HEK293 (cell line): Measurements from ENCODE around the gene LRBA.

Experiments
- CTCF ChIA-PET: fragments of 350-600 bp; formaldehyde crosslinking; extraction: SDS; loops from one replicate; lab custom pipeline; 2021; ENCODE audit warnings: antibody characterized with exemption; lab: Yijun Ruan, JAX
- POLR2A ChIA-PET: fragments of 300-600 bp; formaldehyde crosslinking; extraction: SDS; loops from one replicate; lab custom pipeline; 2020; ENCODE audit warnings: antibody characterized with exemption, inconsistent platforms; lab: Yijun Ruan, JAX
- H3K27ac ChIP-seq: fragments of 200-500 bp; sonication (Bioruptor generic); 2 replicates; pipeline ENCODE4 v1.5.1; 2014; ENCODE audit warnings: low read depth, low read length, control low read depth, inconsistent platforms; ENCODE audit errors: extremely low read depth
- H3K36me3 ChIP-seq, 2 experiments: fragments of 200-500 bp in 1 of 2; sonication (Bioruptor generic) in 1 of 2; 1 replicate in 1 of 2; 2 replicates in 1 of 2; pipeline ENCODE4 v1.5.1; 2014 to 2017; ENCODE audit warnings: inconsistent platforms in 2 of 2, low read length in 2 of 2; ENCODE audit not compliant: control insufficient read depth in 2 of 2, insufficient read depth in 1 of 2
- H3K4me1 ChIP-seq: fragments of 200-500 bp; sonication (Bioruptor generic); 2 replicates; pipeline ENCODE4 v1.5.1; 2014; ENCODE audit warnings: mild to moderate bottlenecking, low read length, inconsistent platforms; ENCODE audit not compliant: control insufficient read depth, insufficient read depth
- H3K4me3 ChIP-seq: 2 replicates; pipeline ENCODE4 v1.5.1; 2011; ENCODE audit warnings: low read depth, mild to moderate bottlenecking, control low read depth, low read length, moderate library complexity
- H3K9me3 ChIP-seq: fragments of 200-500 bp; sonication (Bioruptor generic); 2 replicates; pipeline ENCODE4 v1.5.1; 2014; ENCODE audit warnings: low read depth, low read length, inconsistent platforms; ENCODE audit not compliant: control insufficient read depth, insufficient read depth
- ATF2 ChIP-seq: fragments of 450-650 bp; formaldehyde crosslinking; IDR thresholded peaks from 2 replicates; pipeline ENCODE4 v1.5.1; 2016; ENCODE audit warnings: missing biosample characterization, missing genetic modification characterization, low read depth
- KLF10 ChIP-seq: fragments of 450-650 bp; IDR thresholded peaks from 2 replicates; pipeline ENCODE4 v1.5.1; 2018; ENCODE audit warnings: missing biosample characterization, mild to moderate bottlenecking, missing genetic modification characterization
- KLF7 ChIP-seq: fragments of 450-650 bp; formaldehyde crosslinking; IDR thresholded peaks from 2 replicates; pipeline ENCODE4 v1.5.1; 2016; ENCODE audit warnings: missing biosample characterization, missing genetic modification characterization, borderline replicate concordance
- KLF9 ChIP-seq: fragments of 450-650 bp; formaldehyde crosslinking; IDR thresholded peaks from 2 replicates; pipeline ENCODE4 v1.5.1; 2016; ENCODE audit warnings: missing biosample characterization, missing genetic modification characterization, low read depth
- PBX3 ChIP-seq: sonication (generic); formaldehyde crosslinking; IDR thresholded peaks from 2 replicates; pipeline ENCODE4 v1.8.1; 2022; ENCODE audit warnings: mild to moderate bottlenecking, moderate library complexity, missing genetic modification reagents
- PRDM4 ChIP-seq: fragments of 450-650 bp; formaldehyde crosslinking; IDR thresholded peaks from 2 replicates; pipeline ENCODE4 v1.5.1; 2017; ENCODE audit warnings: missing biosample characterization, missing genetic modification characterization
- ZBTB1 ChIP-seq: fragments of 450-650 bp; formaldehyde crosslinking; IDR thresholded peaks from 2 replicates; pipeline ENCODE4 v1.5.1; 2016; ENCODE audit warnings: missing biosample characterization, missing genetic modification characterization
- ZBTB20 ChIP-seq: fragments of 450-650 bp; formaldehyde crosslinking; IDR thresholded peaks from 2 replicates; pipeline ENCODE4 v1.5.1; 2016; ENCODE audit warnings: missing biosample characterization, missing genetic modification characterization
- ZFHX2 ChIP-seq: fragments of 450-650 bp; formaldehyde crosslinking; conservative IDR thresholded peaks from 2 replicates; pipeline ENCODE4 v1.5.1; 2016; ENCODE audit warnings: missing biosample characterization, missing genetic modification characterization
- ZNF114 ChIP-seq: fragments of 450-650 bp; formaldehyde crosslinking; IDR thresholded peaks from 2 replicates; pipeline ENCODE4 v1.5.0; 2017; ENCODE audit warnings: missing biosample characterization, missing genetic modification characterization
- ZNF155 ChIP-seq: fragments of 450-650 bp; formaldehyde crosslinking; IDR thresholded peaks from 2 replicates; pipeline ENCODE4 v1.5.1; 2016; ENCODE audit warnings: missing biosample characterization, missing genetic modification characterization
- ZNF169 ChIP-seq: fragments of 450-650 bp; formaldehyde crosslinking; IDR thresholded peaks from 2 replicates; pipeline ENCODE4 v1.5.1; 2016; ENCODE audit warnings: missing biosample characterization, missing genetic modification characterization
- ZNF18 ChIP-seq: fragments of 450-650 bp; formaldehyde crosslinking; IDR thresholded peaks from 2 replicates; pipeline ENCODE4 v1.5.1; 2016; ENCODE audit warnings: missing biosample characterization, missing genetic modification characterization
- ZNF239 ChIP-seq: fragments of 450-650 bp; formaldehyde crosslinking; IDR thresholded peaks from 2 replicates; pipeline ENCODE4 v1.5.1; 2016; ENCODE audit warnings: missing biosample characterization, missing genetic modification characterization
- ZNF274 ChIP-seq, 2 experiments: fragments of 200-500 bp in 1 of 2; fragments of 450-650 bp in 1 of 2; sonication (Bioruptor generic) in 1 of 2; formaldehyde crosslinking in 1 of 2; IDR thresholded peaks; 2 replicates each; pipeline versions ENCODE4 v1.5.1 to v1.6.1; 2014 to 2016; ENCODE audit warnings: borderline replicate concordance in 1 of 2, inconsistent platforms in 1 of 2, low read length in 1 of 2, missing biosample characterization in 1 of 2, missing genetic modification characterization in 1 of 2
- ZNF501 ChIP-seq: fragments of 450-650 bp; formaldehyde crosslinking; IDR thresholded peaks from 2 replicates; pipeline ENCODE4 v1.5.1; 2016; ENCODE audit warnings: missing biosample characterization, missing genetic modification characterization
- ZNF692 ChIP-seq: fragments of 450-650 bp; formaldehyde crosslinking; IDR thresholded peaks from 2 replicates; pipeline ENCODE4 v1.5.1; 2016; ENCODE audit warnings: missing biosample characterization, missing genetic modification characterization
- ZNF707 ChIP-seq: fragments of 450-650 bp; formaldehyde crosslinking; IDR thresholded peaks from 2 replicates; pipeline ENCODE4 v1.5.1; 2016; ENCODE audit warnings: missing biosample characterization, missing genetic modification characterization
- ZNF792 ChIP-seq: fragments of 450-650 bp; formaldehyde crosslinking; IDR thresholded peaks from 2 replicates; pipeline ENCODE4 v1.5.1; 2016; ENCODE audit warnings: missing biosample characterization, missing genetic modification characterization
- ZNF830 ChIP-seq: fragments of 450-650 bp; IDR thresholded peaks from 2 replicates; pipeline ENCODE4 v1.5.0; 2018; ENCODE audit warnings: missing biosample characterization, missing genetic modification characterization, low read depth, mild to moderate bottlenecking, moderate library complexity
- ZSCAN5A ChIP-seq: fragments of 450-650 bp; formaldehyde crosslinking; IDR thresholded peaks from 2 replicates; pipeline ENCODE4 v1.5.1; 2016; ENCODE audit warnings: missing biosample characterization, missing genetic modification characterization

LRBA gene

GRCh38 chr4:150884625-150885024 is 130.5 kb downstream of the LRBA start:
- Histone ChIP-seq H3K4me3 (no peak overlapping the region), H3K9me3 (no peaks in the 10 kb centered on the region), H3K36me3 (peaks cover 0 to 3% of the 10 kb centered on the region in 2 experiments; a peak in 2 of 3 replicates), H3K4me1 (no peaks in the 10 kb centered on the region), H3K27ac (no peak overlapping the region)
- TF ChIP-seq KLF10 (tag by site-specific recombination): no peak
- no peak for TF ChIP-seq ZNF792
- no peak for TF ChIP-seq ZFHX2 (tag by site-specific recombination)
- no peak for TF ChIP-seq KLF9 (tag by site-specific recombination)
- no peak for TF ChIP-seq ZNF274 (IDR thresholded peaks at IDR 0.05; ENCODE audit: low read length)
- no peak for TF ChIP-seq ZNF274 (tag by site-specific recombination; IDR thresholded peaks at IDR 0.05; ENCODE audit: borderline replicate concordance)
- TF ChIP-seq ATF2 (tag by site-specific recombination): no peak
- TF ChIP-seq ZNF692 (tag by site-specific recombination): no peak
- TF ChIP-seq ZSCAN5A: no peak
- no peak for TF ChIP-seq ZBTB1 (tag by site-specific recombination)
- TF ChIP-seq ZNF18 (tag by site-specific recombination): no peak
- TF ChIP-seq ZNF501 (tag by site-specific recombination): no peak
- TF ChIP-seq PBX3 (CRISPR knock-in tag): no peak
- TF ChIP-seq ZNF155: no peak
- TF ChIP-seq ZNF169 (tag by site-specific recombination): no peak
- TF ChIP-seq ZBTB20 (tag by site-specific recombination): no peak
- no peak for TF ChIP-seq ZNF114 (tag by site-specific recombination)
- CTCF ChIA-PET: no interaction called here
- POLR2A ChIA-PET: no interaction called here

GRCh38 chr4:150875367-150875766 is 139.7 kb downstream of the LRBA start:
- no peak for TF ChIP-seq ZNF830 (tag by site-specific recombination)
- no peak for TF ChIP-seq ZNF239 (tag by site-specific recombination)
- no peak for TF ChIP-seq ZNF707 (tag by site-specific recombination)
- TF ChIP-seq PRDM4 (tag by site-specific recombination): no peak
- no peak for TF ChIP-seq KLF7 (tag by site-specific recombination)
- TF ChIP-seq, all 188 proteins: peak for 0
- Histone ChIP-seq H3K36me3 (peaks cover 0 to 3% of the 10 kb centered on the region in 2 experiments; a peak in 2 of 3 replicates), H3K4me1 (no peaks in the 10 kb centered on the region), H3K27ac (no peak overlapping the region), H3K4me3 (no peak overlapping the region), H3K9me3 (no peaks in the 10 kb centered on the region)
- ChIA-PET CTCF (interaction anchor here (0.7 to 1.8 kb wide), 2 partner anchors 8 to 287 kb away, joined by 3 to 7 read pairs; no protein-coding TSS in a partner anchor), POLR2A (interaction anchor here (0.7 kb wide), 1 partner anchor 83 kb away, joined by 3 read pairs; no protein-coding TSS in a partner anchor)
